ENCODE data around the gene TSPAN4. TPM values are rescaled to one million over a fixed set of nuclear protein-coding genes. Genes with fewer than 3 reads are reported as not detected.

The TSPAN4 gene
- total and polyA plus RNA-seq, 2 of the 13 experiments (the other 11 are each of a cell fraction or from before 2014, with no cell fraction given), result 31.7 to 68.3 TPM

DNA sequence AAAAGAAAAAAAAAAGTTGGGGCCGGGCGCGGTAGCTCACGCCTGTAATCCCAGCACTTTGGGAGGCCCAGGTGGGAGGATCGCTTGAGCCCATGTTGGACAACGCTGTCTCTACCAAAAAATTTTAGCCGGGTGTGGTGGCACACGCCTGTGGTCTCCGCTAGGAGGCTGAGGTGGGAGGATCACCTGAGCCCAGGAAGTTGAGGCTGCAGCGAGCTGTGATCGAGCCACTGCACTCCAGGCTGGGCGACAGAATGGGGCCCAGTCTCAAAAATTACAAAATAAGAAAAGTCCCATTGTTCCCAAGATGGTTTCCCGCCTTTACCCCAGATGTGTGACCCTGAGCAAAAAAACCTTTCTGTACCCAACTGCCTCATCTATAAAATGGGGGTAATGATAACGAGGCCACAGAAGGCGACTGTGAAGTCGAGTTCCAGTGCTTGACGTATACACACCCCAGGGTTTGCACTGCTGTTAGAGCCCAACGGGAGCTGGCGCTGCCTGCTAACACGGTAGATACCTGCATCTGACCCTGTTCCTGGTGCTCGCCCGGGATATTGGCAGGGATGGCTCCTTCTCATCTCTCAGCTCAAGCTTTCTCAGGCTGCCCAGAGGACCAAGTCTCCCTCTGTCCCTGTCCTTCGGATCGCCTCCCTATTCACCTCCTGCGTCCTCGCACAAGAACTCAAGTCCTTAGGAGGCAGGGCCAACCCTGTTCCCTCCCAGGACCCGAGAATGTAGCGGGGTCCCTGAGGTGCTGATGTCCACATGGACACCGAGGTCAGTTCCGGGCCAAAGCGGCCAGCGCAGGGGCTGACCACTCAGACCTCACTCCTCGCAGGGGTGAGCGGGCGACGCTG lies 34.0 kb upstream of the TSPAN4 start (continued):
- no peak for TF ChIP-seq KLF12 (CRISPR knock-in tag; IDR thresholded peaks at IDR 0.05; ENCODE audit: borderline replicate concordance)

DNA sequence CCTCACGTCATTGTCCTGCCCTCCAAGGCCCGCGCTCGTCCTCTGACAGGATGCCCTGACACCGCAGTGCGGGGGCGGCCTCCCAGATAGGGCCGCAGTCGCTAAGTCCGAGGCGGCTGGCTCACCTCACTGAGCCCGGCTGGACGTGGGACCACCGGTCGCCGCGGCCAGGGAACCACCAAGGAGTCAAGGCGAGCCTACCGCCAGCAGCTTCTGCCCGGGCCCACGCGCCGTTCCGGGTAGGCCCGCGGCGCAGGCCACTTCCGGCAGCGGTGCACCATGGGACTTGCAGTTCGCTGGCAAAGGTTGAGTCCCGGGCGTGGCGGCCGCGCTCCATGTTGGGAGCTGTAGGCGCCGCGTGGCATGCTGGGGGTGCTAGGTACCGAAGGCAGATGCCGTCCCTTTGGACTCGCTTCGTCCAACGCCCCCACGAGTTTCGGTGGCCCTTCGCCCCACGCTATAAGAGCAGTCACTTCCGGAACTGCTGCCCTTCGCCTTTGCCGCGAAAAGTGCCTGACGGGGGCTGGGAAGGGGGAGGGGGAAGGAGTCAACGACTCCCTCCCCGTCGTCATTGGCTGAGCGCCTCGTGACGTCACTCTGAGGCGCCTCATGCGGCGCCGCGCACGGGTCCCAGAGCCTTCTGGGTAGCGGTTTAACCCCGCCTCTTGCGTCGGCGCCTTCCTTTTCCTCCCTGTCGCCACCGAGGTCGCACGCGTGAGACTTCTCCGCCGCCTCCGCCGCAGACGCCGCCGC lies 33.2 kb upstream of the TSPAN4 start, which contains the start of gene RPLP2:
Gene RPLP2 (plus strand): TSS at position 681 of the 753 bp plus-strand sequence. CDS start 268 bp downstream, outside the sequence.
- Histone ChIP-seq H2AFZ (ENCODE audit: low read length) (no peak within 1 kb of the TSS), H3K9me3 (ENCODE audit: low read length) (no peaks in the 10 kb centered on the region), H3K79me2 (ENCODE audit: insufficient read depth, low read length) (peaks cover 36% of the 10 kb centered on the region), H3K4me2 (ENCODE audit: low read depth, low read length) (peak within 1 kb of the TSS; percentile 97), H3K27me3 (ENCODE audit: control insufficient read depth in 1 of 2, insufficient read depth in 2 of 2, low read length in 2 of 2) (no peaks in the 10 kb centered on the region; a peak in 1 of 5 replicates), H3K36me3 (replicated peaks in 1 of 2; ENCODE audit: control insufficient read depth in 1 of 2, insufficient read depth in 2 of 2, low read length in 2 of 2) (peaks cover 19 to 27% of the 10 kb centered on the region in 2 experiments), H4K20me1 (ENCODE audit: insufficient read depth, low read length) (peaks cover 24% of the 10 kb centered on the region), H3K27ac (ENCODE audit: extremely low read length, insufficient read depth, low read length) (peak within 1 kb of the TSS; percentile 95), H3K4me3 (replicated peaks in 1 of 3; ENCODE audit: insufficient read depth in 1 of 3, low read depth in 2 of 3, low read length in 3 of 3) (peak within 1 kb of the TSS; percentile 97 to 100 (median 99)), H3K4me1 (ENCODE audit: insufficient read depth, low read length) (peaks cover 52% of the 10 kb centered on the region), H3K9ac (ENCODE audit: insufficient read depth, low read depth, low read length) (peak within 1 kb of the TSS; percentile 98)
- ChIA-PET CTCF (ENCODE audit: low intra/inter-chr PET ratio, low total read pairs) (no interaction called here), POLR2A (interaction anchor here (0.6 to 2.7 kb wide), 20 partner anchors 10 to 364 kb away, joined by 3 to 127 read pairs (median 5); partner anchors contain the start of genes CEND1, CRACR2B, EPS8L2 and GATD1)
- FAIRE-seq (peak; percentile 60), DNase-seq (ENCODE audit: low spot score) (peak; percentile 93), ATAC-seq (peak; percentile 82)
- in situ Hi-C loops (cut with HindIII; ENCODE audit: extremely low pct_ligation_motif_present, low pct_unique_long_range_greater_than_20kb), result no loop called here
- intact Hi-C loops (cut with micrococcal nuclease; ENCODE audit: unreplicated experiment), result loop anchor here (5.0 kb wide), 1 partner anchor 33 kb away; the partner anchor contains the start of genes POLR2L and TSPAN4
- no TSS peak for BruUV-seq (replicated peaks)
- WGBS (ENCODE audit: low lambda C conversion rate), result 0% methylated on average over 2 of the region's 81 CpGs
- TF ChIP-seq ZNF343 (CRISPR knock-in tag; IDR thresholded peaks at IDR 0.05) (peak; percentile 94), NFYC (CRISPR knock-in tag; IDR thresholded peaks at IDR 0.05) (peak; percentile 90), GATA4 (IDR thresholded peaks at IDR 0.05; ENCODE audit: borderline replicate concordance, low read depth) (no peak), ZNF230 (CRISPR knock-in tag; IDR thresholded peaks at IDR 0.05) (peak; percentile 84; the same call in 1 of the 2 replicates), ZNF160 (CRISPR knock-in tag; IDR thresholded peaks at IDR 0.05) (peak; percentile 30; the same call in 1 of the 2 replicates), CENPX (CRISPR knock-in tag; IDR thresholded peaks at IDR 0.05) (no peak), ARHGAP35 (CRISPR knock-in tag; IDR thresholded peaks at IDR 0.05; ENCODE audit: borderline replicate concordance) (peak; percentile 51; the same call in 1 of the 2 replicates)
- TF ChIP-seq, protein P1, sequence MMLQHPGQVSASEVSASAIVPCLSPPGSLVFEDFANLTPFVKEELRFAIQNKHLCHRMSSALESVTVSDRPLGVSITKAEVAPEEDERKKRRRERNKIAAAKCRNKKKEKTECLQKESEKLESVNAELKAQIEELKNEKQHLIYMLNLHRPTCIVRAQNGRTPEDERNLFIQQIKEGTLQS (CRISPR knock-in tag; IDR thresholded peaks at IDR 0.05), result no peak; the same call in 1 of the 2 replicates
- TF ChIP-seq, protein P2, sequence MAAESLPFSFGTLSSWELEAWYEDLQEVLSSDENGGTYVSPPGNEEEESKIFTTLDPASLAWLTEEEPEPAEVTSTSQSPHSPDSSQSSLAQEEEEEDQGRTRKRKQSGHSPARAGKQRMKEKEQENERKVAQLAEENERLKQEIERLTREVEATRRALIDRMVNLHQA (CRISPR knock-in tag; IDR thresholded peaks at IDR 0.05), result no peak
- TF ChIP-seq, protein P3, sequence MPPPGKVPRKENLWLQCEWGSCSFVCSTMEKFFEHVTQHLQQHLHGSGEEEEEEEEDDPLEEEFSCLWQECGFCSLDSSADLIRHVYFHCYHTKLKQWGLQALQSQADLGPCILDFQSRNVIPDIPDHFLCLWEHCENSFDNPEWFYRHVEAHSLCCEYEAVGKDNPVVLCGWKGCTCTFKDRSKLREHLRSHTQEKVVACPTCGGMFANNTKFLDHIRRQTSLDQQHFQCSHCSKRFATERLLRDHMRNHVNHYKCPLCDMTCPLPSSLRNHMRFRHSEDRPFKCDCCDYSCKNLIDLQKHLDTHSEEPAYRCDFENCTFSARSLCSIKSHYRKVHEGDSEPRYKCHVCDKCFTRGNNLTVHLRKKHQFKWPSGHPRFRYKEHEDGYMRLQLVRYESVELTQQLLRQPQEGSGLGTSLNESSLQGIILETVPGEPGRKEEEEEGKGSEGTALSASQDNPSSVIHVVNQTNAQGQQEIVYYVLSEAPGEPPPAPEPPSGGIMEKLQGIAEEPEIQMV (CRISPR knock-in tag; IDR thresholded peaks at IDR 0.05; ENCODE audit: low read depth), result no peak; the same call in 1 of the 2 replicates
- TF ChIP-seq, protein P4, sequence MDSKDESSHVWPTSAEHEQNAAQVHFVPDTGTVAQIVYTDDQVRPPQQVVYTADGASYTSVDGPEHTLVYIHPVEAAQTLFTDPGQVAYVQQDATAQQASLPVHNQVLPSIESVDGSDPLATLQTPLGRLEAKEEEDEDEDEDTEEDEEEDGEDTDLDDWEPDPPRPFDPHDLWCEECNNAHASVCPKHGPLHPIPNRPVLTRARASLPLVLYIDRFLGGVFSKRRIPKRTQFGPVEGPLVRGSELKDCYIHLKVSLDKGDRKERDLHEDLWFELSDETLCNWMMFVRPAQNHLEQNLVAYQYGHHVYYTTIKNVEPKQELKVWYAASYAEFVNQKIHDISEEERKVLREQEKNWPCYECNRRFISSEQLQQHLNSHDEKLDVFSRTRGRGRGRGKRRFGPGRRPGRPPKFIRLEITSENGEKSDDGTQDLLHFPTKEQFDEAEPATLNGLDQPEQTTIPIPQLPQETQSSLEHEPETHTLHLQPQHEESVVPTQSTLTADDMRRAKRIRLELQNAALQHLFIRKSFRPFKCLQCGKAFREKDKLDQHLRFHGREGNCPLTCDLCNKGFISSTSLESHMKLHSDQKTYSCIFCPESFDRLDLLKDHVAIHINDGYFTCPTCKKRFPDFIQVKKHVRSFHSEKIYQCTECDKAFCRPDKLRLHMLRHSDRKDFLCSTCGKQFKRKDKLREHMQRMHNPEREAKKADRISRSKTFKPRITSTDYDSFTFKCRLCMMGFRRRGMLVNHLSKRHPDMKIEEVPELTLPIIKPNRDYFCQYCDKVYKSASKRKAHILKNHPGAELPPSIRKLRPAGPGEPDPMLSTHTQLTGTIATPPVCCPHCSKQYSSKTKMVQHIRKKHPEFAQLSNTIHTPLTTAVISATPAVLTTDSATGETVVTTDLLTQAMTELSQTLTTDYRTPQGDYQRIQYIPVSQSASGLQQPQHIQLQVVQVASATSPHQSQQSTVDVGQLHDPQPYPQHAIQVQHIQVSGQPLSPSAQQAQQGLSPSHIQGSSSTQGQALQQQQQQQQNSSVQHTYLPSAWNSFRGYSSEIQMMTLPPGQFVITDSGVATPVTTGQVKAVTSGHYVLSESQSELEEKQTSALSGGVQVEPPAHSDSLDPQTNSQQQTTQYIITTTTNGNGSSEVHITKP (CRISPR knock-in tag; IDR thresholded peaks at IDR 0.05; ENCODE audit: low read depth), result peak; percentile 40; the same call in 1 of the 2 replicates
